H1 (cell line): Measurements from ENCODE around the gene WEE2. TPM values are rescaled to one million over a fixed set of nuclear protein-coding genes. Genes with fewer than 3 reads are reported as not detected.

Experiments used
- CTCF ChIA-PET: fragments of 300-600 bp; sonication (Branson Sonifier 250); formaldehyde crosslinking; loops from one replicate; lab custom pipeline; 2021; ENCODE audit not compliant: partially characterized antibody; lab: Charles Lee
- POLR2A ChIA-PET: fragments of 300-600 bp; sonication (Branson Sonifier 250); formaldehyde crosslinking; loops from one replicate; lab custom pipeline; 2021; ENCODE audit warnings: inconsistent platforms; ENCODE audit not compliant: partially characterized antibody; lab: Charles Lee
- DNase-seq, 2 experiments: peaks; one replicate each; pipeline versions ENCODE4 v3.0.0 to v3.0.0-alpha.2; 2010 to 2022; ENCODE audit warnings: low spot score in 2 of 2, low read depth in 1 of 2, mixed read lengths in 1 of 2
- FAIRE-seq: peaks from 2 replicates; lab custom pipeline; 2011; peaks lifted over from hg19 to GRCh38; lab: Jason Lieb, UNC
- H2AFZ ChIP-seq: 2 replicates; pipeline ENCODE4 v1.8.1; 2012; ENCODE audit warnings: low read length, inconsistent platforms
- H2AK5ac ChIP-seq: 2 replicates; pipeline ENCODE4 v1.6.1; 2013; ENCODE audit warnings: low read depth, low read length
- H2BK120ac ChIP-seq: replicated peaks from 2 replicates; pipeline ENCODE3; 2013; ENCODE audit warnings: low read depth, low read length, inconsistent platforms
- H2BK12ac ChIP-seq: 2 replicates; pipeline ENCODE4 v1.6.1; 2013; ENCODE audit warnings: low read depth, low read length
- H2BK15ac ChIP-seq: 2 replicates; pipeline ENCODE4 v1.6.1; 2013; ENCODE audit warnings: low read length
- H2BK20ac ChIP-seq: 2 replicates; pipeline ENCODE4 v1.6.1; 2013; ENCODE audit warnings: low read length
- H2BK5ac ChIP-seq: 2 replicates; pipeline ENCODE4 v1.6.1; 2013; ENCODE audit warnings: low read depth, low read length
- H3K14ac ChIP-seq: 2 replicates; pipeline ENCODE4 v1.6.1; 2013; ENCODE audit warnings: inconsistent platforms; ENCODE audit not compliant: insufficient read length
- H3K18ac ChIP-seq: 2 replicates; pipeline ENCODE4 v1.6.1; 2013; ENCODE audit warnings: low read length; ENCODE audit errors: extremely low read depth
- H3K23ac ChIP-seq: 2 replicates; pipeline ENCODE4 v1.6.1; 2013; ENCODE audit warnings: inconsistent platforms; ENCODE audit not compliant: insufficient read length
- H3K23me2 ChIP-seq: 2 replicates; pipeline ENCODE4 v1.6.1; 2013; ENCODE audit warnings: low read depth, low read length
- H3K27ac ChIP-seq: 2 replicates; pipeline ENCODE4 v1.6.1; 2011; ENCODE audit warnings: low read depth, low read length, inconsistent platforms
- H3K27me3 ChIP-seq, 4 experiments: replicated peaks in 1 of 4; 1 replicate in 1 of 4; 2 replicates in 3 of 4; pipeline versions ENCODE4 v1.6.1 to v1.8.1; 2011 to 2013; ENCODE audit warnings: low read length in 3 of 4, mild to moderate bottlenecking in 3 of 4, inconsistent platforms in 2 of 4, mixed read lengths in 2 of 4, moderate library complexity in 1 of 4; ENCODE audit not compliant: control insufficient read depth in 3 of 4, insufficient read depth in 3 of 4; ENCODE audit errors: extremely low read depth in 1 of 4
- H3K36me3 ChIP-seq, 4 experiments: 2 replicates each; pipeline versions ENCODE4 v1.6.1 to v1.8.1; 2011 to 2013; ENCODE audit warnings: mild to moderate bottlenecking in 4 of 4, low read length in 3 of 4, moderate library complexity in 2 of 4, control low read depth in 1 of 4, inconsistent platforms in 1 of 4; ENCODE audit not compliant: insufficient read depth in 4 of 4, control insufficient read depth in 2 of 4
- H3K4ac ChIP-seq: replicated peaks from 2 replicates; pipeline ENCODE3; 2013; ENCODE audit warnings: low read length, low read depth, mixed read lengths, inconsistent platforms; ENCODE audit not compliant: insufficient read length
- H3K4me1 ChIP-seq, 4 experiments: replicated peaks in 1 of 4; 1 replicate in 1 of 4; 2 replicates in 3 of 4; pipeline versions ENCODE4 v1.6.1 to v1.8.1; 2011 to 2013; ENCODE audit warnings: low read length in 3 of 4, inconsistent platforms in 2 of 4, mixed read lengths in 1 of 4; ENCODE audit not compliant: insufficient read depth in 4 of 4, control insufficient read depth in 3 of 4
- H3K4me2 ChIP-seq, 2 experiments: 2 replicates each; pipeline versions ENCODE4 v1.6.1 to v1.8.1; 2011 to 2013; ENCODE audit warnings: low read depth in 2 of 2, low read length in 2 of 2, control low read depth in 1 of 2, inconsistent platforms in 1 of 2, mild to moderate bottlenecking in 1 of 2; ENCODE audit not compliant: insufficient read depth in 1 of 2
- H3K4me3 ChIP-seq, 4 experiments: fragments of 200-600, 300-600 bp in 1 of 4; sonication (generic), shearing (Covaris generic), sonication (Bioruptor Twin) in 1 of 4; 2 replicates each; pipeline versions ENCODE4 v1.5.1 to v1.8.1; 2011 to 2016; ENCODE audit warnings: low read length in 4 of 4, low read depth in 3 of 4, control low read depth in 2 of 4, inconsistent platforms in 2 of 4, mild to moderate bottlenecking in 2 of 4, mixed read lengths in 1 of 4, moderate library complexity in 1 of 4; ENCODE audit not compliant: insufficient read depth in 2 of 4; ENCODE audit errors: extremely low read depth in 1 of 4
- H3K56ac ChIP-seq: replicated peaks from 2 replicates; pipeline ENCODE3; 2013; ENCODE audit warnings: low read depth, mild to moderate bottlenecking, mixed read lengths, low read length, inconsistent platforms; ENCODE audit not compliant: insufficient read length
- H3K79me1 ChIP-seq: 2 replicates; pipeline ENCODE4 v1.6.1; 2013; ENCODE audit warnings: low read depth, low read length, control low read depth
- H3K79me2 ChIP-seq, 2 experiments: 2 replicates each; pipeline versions ENCODE4 v1.6.1 to v1.8.1; 2012 to 2013; ENCODE audit warnings: low read length in 2 of 2, mild to moderate bottlenecking in 2 of 2, inconsistent platforms in 1 of 2; ENCODE audit not compliant: insufficient read depth in 2 of 2, control insufficient read depth in 1 of 2
- H3K9ac ChIP-seq, 4 experiments: replicated peaks in 1 of 4; 1 replicate in 1 of 4; 2 replicates in 3 of 4; pipeline versions ENCODE4 v1.6.1 to v1.8.1; 2011 to 2013; ENCODE audit warnings: low read depth in 3 of 4, low read length in 3 of 4, control low read depth in 2 of 4, mild to moderate bottlenecking in 2 of 4, moderate library complexity in 2 of 4, inconsistent platforms in 1 of 4; ENCODE audit errors: extremely low read depth in 1 of 4
- H3K9me3 ChIP-seq, 2 experiments: 2 replicates each; pipeline versions ENCODE4 v1.6.1 to v1.8.1; 2012 to 2013; ENCODE audit warnings: mild to moderate bottlenecking in 2 of 2, moderate library complexity in 2 of 2, control low read depth in 1 of 2, inconsistent platforms in 1 of 2, low read depth in 1 of 2, low read length in 1 of 2, mixed read lengths in 1 of 2; ENCODE audit not compliant: insufficient read depth in 2 of 2
- H4K20me1 ChIP-seq, 2 experiments: replicated peaks in 1 of 2; 2 replicates each; pipeline versions ENCODE3 to v1.8.1; 2011 to 2013; ENCODE audit warnings: inconsistent platforms in 2 of 2, low read length in 2 of 2, mild to moderate bottlenecking in 1 of 2; ENCODE audit not compliant: insufficient read depth in 2 of 2, control insufficient read depth in 1 of 2
- H4K5ac ChIP-seq: 2 replicates; pipeline ENCODE4 v1.6.1; 2013; ENCODE audit warnings: low read length, low read depth, mixed read lengths, inconsistent platforms; ENCODE audit not compliant: insufficient read length
- H4K8ac ChIP-seq: 2 replicates; pipeline ENCODE4 v1.8.0; 2013; ENCODE audit warnings: mild to moderate bottlenecking, moderate library complexity, low read length, inconsistent platforms; ENCODE audit not compliant: insufficient read depth; ENCODE audit errors: extremely low read depth
- H4K91ac ChIP-seq: replicated peaks from 2 replicates; pipeline ENCODE3; 2013; ENCODE audit warnings: low read length, mixed read lengths, inconsistent platforms; ENCODE audit not compliant: insufficient read length
- ATF2 ChIP-seq: IDR thresholded peaks from 2 replicates; pipeline ENCODE4 v1.6.1; 2012; ENCODE audit warnings: low read length, inconsistent platforms
- EP300 ChIP-seq, 2 experiments: IDR thresholded peaks; 1 replicate in 1 of 2; 2 replicates in 1 of 2; pipeline ENCODE4 v1.6.1; 2011 to 2012; ENCODE audit warnings: low read depth in 2 of 2, low read length in 2 of 2, mild to moderate bottlenecking in 2 of 2, borderline replicate concordance in 1 of 2, inconsistent platforms in 1 of 2, moderate library complexity in 1 of 2
- HDAC2 ChIP-seq, 2 experiments: fragments of 300-600 bp in 1 of 2; sonication (generic) in 1 of 2; IDR thresholded peaks; 2 replicates each; pipeline ENCODE4 v1.6.1; 2011 to 2012; ENCODE audit warnings: low read depth in 2 of 2, low read length in 2 of 2, mild to moderate bottlenecking in 2 of 2, moderate library complexity in 2 of 2, borderline replicate concordance in 1 of 2, inconsistent platforms in 1 of 2
- JUND ChIP-seq: IDR thresholded peaks from 2 replicates; pipeline ENCODE4 v1.6.1; 2011; ENCODE audit warnings: mild to moderate bottlenecking, improper control_type of control experiment, low read length
- PHF8 ChIP-seq: fragments of 200-600 bp; sonication (generic); conservative IDR thresholded peaks from 2 replicates; pipeline ENCODE4 v1.7.1; 2012; ENCODE audit warnings: low read depth, mild to moderate bottlenecking, inconsistent platforms, low read length, moderate library complexity
- SIRT6 ChIP-seq: IDR thresholded peaks from one replicate; pipeline ENCODE4 v1.7.1; 2012; ENCODE audit warnings: low read length, inconsistent platforms
- SP1 ChIP-seq: IDR thresholded peaks from 2 replicates; pipeline ENCODE4 v1.6.1; 2011; ENCODE audit warnings: low read depth, low read length
- SP2 ChIP-seq: IDR thresholded peaks from 2 replicates; pipeline ENCODE4 v1.6.1; 2012; ENCODE audit warnings: mild to moderate bottlenecking, low read length, inconsistent platforms
- TAF7 ChIP-seq: optimal IDR thresholded peaks from 2 replicates; pipeline ENCODE3; 2011; ENCODE audit warnings: low read depth, mild to moderate bottlenecking, inconsistent platforms, low read length, moderate library complexity, borderline replicate concordance
- YY1 ChIP-seq: IDR thresholded peaks from 2 replicates; pipeline ENCODE4 v1.6.1; 2011; ENCODE audit warnings: low read depth, mild to moderate bottlenecking, low read length
- WGBS, 2 experiments: shearing (Covaris generic) in 1 of 2; methylation state at CpG; one replicate each; pipeline versions ENCODE4 v1.1.6 to v1.1.7; 2013 to 2015; ENCODE audit warnings: low lambda C conversion rate in 2 of 2, mixed read lengths in 2 of 2, inconsistent platforms in 1 of 2, low coverage in 1 of 2, missing lambda C conversion rate in 1 of 2; ENCODE audit not compliant: insufficient replicate concordance in 2 of 2, insufficient coverage in 1 of 2, insufficient read length in 1 of 2; ENCODE audit errors: extremely low coverage in 1 of 2, missing lambda C conversion rate in 1 of 2; 5-methylcytosine and 5-hydroxymethylcytosine counted together
- polyA plus RNA-seq, 7 experiments: library from polyadenylated mRNA; depleted of rRNA in 3 of 7; stranded (reverse) in 5 of 7; unstranded in 2 of 7; fragments of >200 nt in 5 of 7; fragments of 200-250 nt in 2 of 7; gene quantifications; 1 replicate in 5 of 7; 2 replicates in 1 of 7; 4 replicates in 1 of 7; pipeline versions ENCODE4 v1.2.1 to v1.2.3, GENCODE V29; 2011 to 2013; ENCODE audit warnings: missing spikeins in 2 of 7, mixed read lengths in 2 of 7
- total RNA-seq: library from RNA; stranded (reverse); fragmentation: NEBNext Ultra II Directional; extraction: Animal tissue kit (Norgen Biotek cat#: 25700); gene quantifications from 2 replicates; pipeline ENCODE4 v1.2.1, GENCODE V29; 2021

The WEE2 gene
- total and polyA plus RNA-seq, 2 of the 8 experiments (the other 6 are each of a cell fraction or from before 2014, with no cell fraction given): 0.02 TPM; not detected in 1

DNA sequence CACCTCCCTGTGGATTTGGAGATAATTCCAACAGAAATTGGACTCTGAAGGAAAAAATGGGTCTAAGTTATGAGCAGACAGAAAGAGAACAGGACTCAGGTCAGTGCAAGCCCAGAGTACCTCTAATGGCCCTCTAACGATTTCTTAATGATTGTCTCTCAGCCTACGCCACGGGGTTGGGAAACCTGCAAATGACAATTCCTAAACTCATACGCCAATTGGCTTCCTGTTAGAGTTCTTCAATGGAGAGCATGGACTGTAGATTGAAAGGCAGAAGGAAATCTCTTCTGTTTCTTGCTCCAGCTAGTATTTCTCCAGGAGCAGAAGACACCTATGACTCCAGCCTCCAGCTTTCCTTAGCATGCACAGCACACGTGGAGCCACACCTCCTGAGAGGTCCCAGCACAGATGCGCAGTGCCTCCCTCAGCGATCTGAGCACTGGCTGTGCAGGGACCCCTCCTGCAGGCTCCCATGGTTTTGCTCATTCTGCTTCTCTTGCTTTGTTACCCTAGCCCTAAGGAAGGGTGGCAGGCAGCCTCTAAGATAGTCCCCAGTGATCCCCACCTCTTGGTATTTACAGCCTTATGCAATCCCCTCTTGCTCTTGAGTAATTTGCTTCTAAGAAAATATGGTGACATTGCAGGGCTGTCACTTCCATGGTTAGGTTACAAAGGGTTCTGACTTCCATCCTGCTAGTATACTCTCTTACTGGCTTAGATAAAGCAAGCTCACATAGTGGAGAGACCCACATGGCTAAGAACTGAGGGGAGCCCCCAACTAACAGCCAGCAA is 36.3 kb upstream of the WEE2 start:
- Histone ChIP-seq H3K18ac (no peak overlapping the region), H3K36me3 (peaks cover 0 to 15% (median 5%) of the 10 kb centered on the region in 4 experiments; a peak in 5 of 8 replicates), H3K14ac (no peak overlapping the region), H2BK12ac (no peak overlapping the region), H3K9me3 (peaks cover 0 to 3% of the 10 kb centered on the region in 2 experiments; a peak in 1 of 4 replicates), H2BK20ac (no peak overlapping the region), H3K4me1 (no peaks in the 10 kb centered on the region; a peak in 1 of 7 replicates), H2BK5ac (no peak overlapping the region), H3K27ac (no peak overlapping the region), H2AFZ (no peak overlapping the region), H2AK5ac (no peak overlapping the region), H3K23ac (no peak overlapping the region), H4K91ac (no peak overlapping the region), H3K56ac (no peak overlapping the region), H2BK15ac (no peak overlapping the region), H3K9ac (no peak overlapping the region), H3K4me2 (no peak overlapping the region), H3K4ac (no peak overlapping the region), H3K27me3 (no peaks in the 10 kb centered on the region), H3K79me2 (no peaks in the 10 kb centered on the region), H3K4me3 (no peak overlapping the region), H3K79me1 (no peaks in the 10 kb centered on the region), H3K23me2 (no peaks in the 10 kb centered on the region), H4K5ac (no peak overlapping the region), H4K8ac (peak overlapping the region; percentile 22; the same call in 1 of the 2 replicates), H4K20me1 (peaks cover 0 to 2% of the 10 kb centered on the region in 2 experiments), H2BK120ac (no peak overlapping the region)
- POLR2A ChIA-PET: interaction anchor here (1.3 kb wide), 1 partner anchor 13 kb away, joined by 3 read pairs; no protein-coding TSS in a partner anchor
- FAIRE-seq: no peak
- TF ChIP-seq ATF2 (no peak), SIRT6 (no peak), YY1 (no peak), SP1 (no peak), JUND (no peak), TAF7 (no peak), HDAC2 (IDR thresholded peaks at IDR 0.05; ENCODE audit: borderline replicate concordance in 1 of 2, low read depth in 2 of 2, low read length in 2 of 2) (no peak), SP2 (no peak), EP300 (IDR thresholded peaks at IDR 0.05; ENCODE audit: borderline replicate concordance in 1 of 2, low read depth in 2 of 2, low read length in 2 of 2) (no peak), PHF8 (no peak)
- no peak for DNase-seq
- CTCF ChIA-PET: interaction anchor here (1.0 to 5.1 kb wide), 3 partner anchors 10 to 18 kb away, joined by 3 to 50 read pairs (median 47); no protein-coding TSS in a partner anchor
- 97% methylated on average over 7 of the region's 7 CpGs; no CpG with 5 or more reads in 1 of the 2 experiments for WGBS, 2 experiments
